OCI-LY1 (cell line): Measurements from ENCODE around the gene PAXIP1.

Experiments used
- H2AFZ ChIP-seq: fragments of 200-600 bp; sonication (generic), shearing (Covaris generic); 2 replicates; pipeline ENCODE4 v1.6.0; 2014; ENCODE audit warnings: antibody characterized with exemption, mild to moderate bottlenecking, low read length
- H3F3A ChIP-seq: fragments of 200-600 bp; sonication (generic), shearing (Covaris generic); 2 replicates; pipeline ENCODE4 v1.6.0; 2014; ENCODE audit warnings: mild to moderate bottlenecking, antibody characterized with exemption, low read length, moderate library complexity; ENCODE audit not compliant: insufficient read depth
- H3K27ac ChIP-seq: fragments of 200-600 bp; sonication (generic); 2 replicates; pipeline ENCODE4 v1.5.1; 2014; ENCODE audit warnings: low read length, mixed run types, mild to moderate bottlenecking, low read depth; ENCODE audit not compliant: poor library complexity, severe bottlenecking
- H3K27me3 ChIP-seq: fragments of 200-600 bp; sonication (generic); 2 replicates; pipeline ENCODE4 v1.6.0; 2014; ENCODE audit warnings: antibody characterized with exemption, mild to moderate bottlenecking, low read length, moderate library complexity; ENCODE audit not compliant: insufficient read depth
- H3K36me3 ChIP-seq: fragments of 200-600 bp; sonication (generic); 2 replicates; pipeline ENCODE4 v1.6.1; 2014; ENCODE audit warnings: mild to moderate bottlenecking, antibody characterized with exemption, low read length, moderate library complexity, mixed read lengths; ENCODE audit not compliant: insufficient read depth
- H3K4me1 ChIP-seq: fragments of 200-600 bp; sonication (generic); 2 replicates; pipeline ENCODE4 v1.5.1; 2014; ENCODE audit warnings: mild to moderate bottlenecking, low read length, moderate library complexity; ENCODE audit not compliant: insufficient read depth, severe bottlenecking
- H3K4me2 ChIP-seq: fragments of 200-600 bp; sonication (generic), shearing (Covaris generic); 2 replicates; pipeline ENCODE4 v1.6.1; 2014; ENCODE audit warnings: low read length
- H3K4me3 ChIP-seq: fragments of 200-600 bp; sonication (generic); 2 replicates; pipeline ENCODE4 v1.5.1; 2014; ENCODE audit warnings: low read length, low read depth, mild to moderate bottlenecking, mixed read lengths; ENCODE audit not compliant: poor library complexity, severe bottlenecking
- H3K79me2 ChIP-seq: fragments of 200-600 bp; shearing (Covaris generic); 2 replicates; pipeline ENCODE4 v1.6.1; 2016; ENCODE audit warnings: mixed run types, low read length, mixed read lengths; ENCODE audit not compliant: insufficient read depth
- H3K9ac ChIP-seq: fragments of 200-600 bp; sonication (generic), shearing (Covaris generic); 2 replicates; pipeline ENCODE4 v1.6.1; 2014; ENCODE audit warnings: mild to moderate bottlenecking, low read length, mixed read lengths
- H3K9me2 ChIP-seq: fragments of 200-600 bp; sonication (generic), shearing (Covaris generic); 2 replicates; pipeline ENCODE4 v1.6.1; 2014; ENCODE audit warnings: low read depth, mild to moderate bottlenecking, low read length, mixed read lengths
- H3K9me3 ChIP-seq: fragments of 200-600 bp; shearing (Covaris generic); 2 replicates; pipeline ENCODE4 v1.6.1; 2014; ENCODE audit warnings: low read length, mixed read lengths
- H4K20me1 ChIP-seq: fragments of 200-600 bp; sonication (generic), shearing (Covaris generic); 2 replicates; pipeline ENCODE4 v1.6.0; 2016; ENCODE audit warnings: mild to moderate bottlenecking, low read length; ENCODE audit not compliant: insufficient read depth
- CTCF ChIP-seq: fragments of 200-600 bp; sonication (generic), shearing (Covaris generic); IDR thresholded peaks from 2 replicates; pipeline ENCODE4 v1.5.1; 2017; ENCODE audit warnings: mild to moderate bottlenecking, antibody characterized with exemption, low read length, moderate library complexity, mixed read lengths
- EZH2 ChIP-seq: fragments of 200-600 bp; sonication (generic), shearing (Covaris generic); IDR thresholded peaks from 2 replicates; pipeline ENCODE4 v1.8.0; 2017; ENCODE audit warnings: borderline replicate concordance, mixed run types, mild to moderate bottlenecking, antibody characterized with exemption, low read length, moderate library complexity, mixed read lengths

Gene PAXIP1

GRCh38 chr7:154903083-154903731 is 99.7 kb downstream of the PAXIP1 start:
- Histone ChIP-seq H3K36me3 (no peaks in the 10 kb centered on the region), H3K4me2 (no peak overlapping the region), H3K4me3 (no peak overlapping the region), H4K20me1 (no peaks in the 10 kb centered on the region), H3K79me2 (no peaks in the 10 kb centered on the region), H3K27ac (no peak overlapping the region), H2AFZ (no peak overlapping the region), H3K9me2 (no peaks in the 10 kb centered on the region), H3K4me1 (no peaks in the 10 kb centered on the region), H3K9ac (no peak overlapping the region), H3K9me3 (no peaks in the 10 kb centered on the region), H3K27me3 (peaks cover 14% of the 10 kb centered on the region; the same call in 1 of the 2 replicates), H3F3A (no peaks in the 10 kb centered on the region)
- TF ChIP-seq EZH2 (no peak), CTCF (no peak)

- Histone ChIP-seq H3K9me3 (no peaks in the 10 kb centered on the region), H3K27me3 (peaks cover 14% of the 10 kb centered on the region; the same call in 1 of the 2 replicates), H3F3A (no peaks in the 10 kb centered on the region), H3K4me3 (no peak overlapping the region), H4K20me1 (no peaks in the 10 kb centered on the region), H3K27ac (no peak overlapping the region), H3K9ac (no peak overlapping the region), H3K79me2 (no peaks in the 10 kb centered on the region), H3K4me1 (no peaks in the 10 kb centered on the region), H3K36me3 (no peaks in the 10 kb centered on the region), H3K9me2 (no peaks in the 10 kb centered on the region), H3K4me2 (no peak overlapping the region), H2AFZ (no peak overlapping the region)
- TF ChIP-seq CTCF, result no peak
- no peak for TF ChIP-seq EZH2
Measured at GRCh38 chr7:154902600-154903082, 100.3 kb downstream of the PAXIP1 start.

GRCh38 chr7:154899862-154900261 is 103.1 kb downstream of the PAXIP1 start:
- H3K4me3 ChIP-seq, result no peak overlapping the region
- H3K9me3 ChIP-seq, result no peaks in the 10 kb centered on the region
- no peak overlapping the region for H3K9ac ChIP-seq
- no peaks in the 10 kb centered on the region for H3K79me2 ChIP-seq
- no peaks in the 10 kb centered on the region for H3K4me1 ChIP-seq
- TF ChIP-seq EZH2, result no peak
- TF ChIP-seq CTCF, result no peak
- H2AFZ ChIP-seq, result no peak overlapping the region
- H3K9me2 ChIP-seq, result no peaks in the 10 kb centered on the region
- no peak overlapping the region for H3K4me2 ChIP-seq
- no peak overlapping the region for H3K27ac ChIP-seq
- peaks cover 18% of the 10 kb centered on the region for H3K27me3 ChIP-seq
- no peaks in the 10 kb centered on the region for H4K20me1 ChIP-seq
- H3F3A ChIP-seq, result no peaks in the 10 kb centered on the region
- H3K36me3 ChIP-seq, result no peaks in the 10 kb centered on the region
